CD4-positive, alpha-beta T cell (primary cell): Measurements from ENCODE around the gene GGTLC2. TPM values are rescaled to one million over a fixed set of nuclear protein-coding genes. Genes with fewer than 3 reads are reported as not detected.

ENCODE experiments used
- ATAC-seq: fragments of 200-7000 bp; cut with Tn5 transposase; one replicate; pipeline ENCODE4 v1.10.0; 2022; ENCODE audit warnings: mild to moderate bottlenecking; ENCODE audit not compliant: poor library complexity
- CTCF ChIA-PET: fragments of 350-600 bp; sonication (Branson Sonifier 250); formaldehyde crosslinking; loops from one replicate; lab custom pipeline; 2021; ENCODE audit warnings: antibody characterized with exemption, inconsistent platforms; lab: Charles Lee
- POLR2A ChIA-PET: fragments of 350-600 bp; sonication (Branson Sonifier 250); formaldehyde crosslinking; loops from one replicate; lab custom pipeline; 2021; ENCODE audit warnings: antibody characterized with exemption, inconsistent platforms; lab: Charles Lee
- DNase-seq, 14 experiments: peaks; one replicate each; pipeline ENCODE4 v3.0.0-alpha.2; 2013 to 2020; ENCODE audit warnings: mixed read lengths in 2 of 14
- H3K27ac ChIP-seq, 2 donors: one replicate each; pipeline versions ENCODE4 v1.5.1 to v1.7.0; 2013; ENCODE audit warnings: low read length in 2 of 2, low read depth in 1 of 2, mild to moderate bottlenecking in 1 of 2
- H3K27me3 ChIP-seq, 2 experiments: 1 replicate in 1 of 2; 2 replicates in 1 of 2; pipeline versions ENCODE4 v1.6.1 to v1.7.0; 2013; ENCODE audit warnings: low read length in 2 of 2, control low read depth in 1 of 2, mild to moderate bottlenecking in 1 of 2, moderate library complexity in 1 of 2; ENCODE audit not compliant: insufficient read depth in 2 of 2, control insufficient read depth in 1 of 2
- H3K36me3 ChIP-seq: one replicate; pipeline ENCODE4 v1.6.1; 2013; ENCODE audit warnings: low read length, control low read depth; ENCODE audit not compliant: insufficient read depth
- H3K4me1 ChIP-seq: one replicate; pipeline ENCODE4 v1.6.1; 2013; ENCODE audit warnings: low read length, control low read depth; ENCODE audit not compliant: insufficient read depth
- H3K4me3 ChIP-seq: one replicate; pipeline ENCODE4 v1.5.1; 2013; ENCODE audit warnings: mild to moderate bottlenecking, low read length, moderate library complexity
- H3K9me3 ChIP-seq, 2 experiments: 1 replicate in 1 of 2; 2 replicates in 1 of 2; pipeline versions ENCODE4 v1.6.1 to v1.7.0; 2013; ENCODE audit warnings: low read length in 2 of 2, mild to moderate bottlenecking in 2 of 2, control low read depth in 1 of 2, moderate library complexity in 1 of 2; ENCODE audit not compliant: control insufficient read depth in 1 of 2, insufficient read depth in 1 of 2
- H3K27ac Mint-ChIP-seq: one replicate; pipeline ENCODE4 v1.8.0; 2020; ENCODE audit warnings: mixed read lengths
- H3K27me3 Mint-ChIP-seq: one replicate; pipeline ENCODE4 v1.8.0; 2021; ENCODE audit warnings: mixed read lengths
- H3K36me3 Mint-ChIP-seq: one replicate; pipeline ENCODE4 v1.8.0; 2021; ENCODE audit warnings: low read depth, mixed read lengths
- H3K4me1 Mint-ChIP-seq: one replicate; pipeline ENCODE4 v1.8.0; 2021; ENCODE audit warnings: low read depth, mixed read lengths
- H3K4me3 Mint-ChIP-seq: one replicate; pipeline ENCODE4 v1.8.0; 2020; ENCODE audit warnings: mild to moderate bottlenecking, mixed read lengths
- H3K9me3 Mint-ChIP-seq: one replicate; pipeline ENCODE4 v1.8.0; 2020; ENCODE audit warnings: mixed read lengths
- CTCF ChIP-seq: fragments of 200-600 bp; IDR thresholded peaks from one replicate; pipeline ENCODE4 v1.8.0; 2022; ENCODE audit warnings: antibody characterized with exemption, mild to moderate bottlenecking
- intact Hi-C, 2 experiments: fragments of 100-400 bp; cut with DNase I in 1 of 2; cut with micrococcal nuclease in 1 of 2; formaldehyde crosslinking; loops; one replicate each; pipeline versions ENCODE4 v1.15.1 to v1.9.0; 2023 to 2025; cut with DNase I, micrococcal nuclease
- total RNA-seq, 174 experiments: library from RNA in 2 of 174; stranded (reverse) in 2 of 174; gene quantifications; one replicate each; pipeline ENCODE4 v1.2.3 and lab custom pipeline; 2021 to 2026

The GGTLC2 gene
- total RNA-seq, 2 experiments from 2014 or later: not detected

GRCh38 chr22:22687638-22688500 lies 43.5 kb downstream of the GGTLC2 start:
- peak; percentile 64 for TF ChIP-seq CTCF
- H3K9me3 Mint-ChIP-seq: no peaks in the 10 kb centered on the region
- no peaks in the 10 kb centered on the region for H3K36me3 Mint-ChIP-seq
- ChIA-PET POLR2A (no interaction called here), CTCF (no interaction called here)
- H3K27me3 ChIP-seq: no peaks in the 10 kb centered on the region
- no peak overlapping the region for H3K4me3 Mint-ChIP-seq
- peak in 5 of 14 experiments; percentile 5 to 52 (median 38) for DNase-seq
- intact Hi-C loops: loop anchor here in 1 of 2 experiments (2.0 kb wide), 1 partner anchor 93 kb away; no protein-coding TSS in a partner anchor
- H3K9me3 ChIP-seq: no peaks in the 10 kb centered on the region
- H3K27ac Mint-ChIP-seq: no peak overlapping the region
- ATAC-seq: peak; percentile 41
- no peaks in the 10 kb centered on the region for H3K4me1 Mint-ChIP-seq
- no peak overlapping the region for H3K4me3 ChIP-seq
- no peaks in the 10 kb centered on the region for H3K4me1 ChIP-seq
- H3K27ac ChIP-seq: no peak overlapping the region
- no peaks in the 10 kb centered on the region for H3K36me3 ChIP-seq
- H3K27me3 Mint-ChIP-seq: no peaks in the 10 kb centered on the region

- POLR2A ChIA-PET: no interaction called here
- intact Hi-C loops: loop anchor here in 1 of 2 experiments (5.0 kb wide), 1 partner anchor 193 kb away; no protein-coding TSS in a partner anchor
- CTCF ChIA-PET: no interaction called here
These were observed 45.4 kb downstream of the GGTLC2 start for GRCh38 chr22:22689621-22690345.

More at GRCh38 chr22:22689621-22690345, 45.4 kb downstream of the GGTLC2 start:
- no peak for TF ChIP-seq CTCF
- Histone ChIP-seq H3K27ac (no peak overlapping the region), H3K4me3 (no peak overlapping the region), H3K9me3 (no peaks in the 10 kb centered on the region), H3K4me1 (no peaks in the 10 kb centered on the region), H3K36me3 (no peaks in the 10 kb centered on the region), H3K27me3 (no peaks in the 10 kb centered on the region)
- no peak for DNase-seq
- Mint-ChIP-seq H3K9me3 (no peaks in the 10 kb centered on the region), H3K4me3 (no peak overlapping the region), H3K4me1 (no peaks in the 10 kb centered on the region), H3K27me3 (no peaks in the 10 kb centered on the region), H3K36me3 (no peaks in the 10 kb centered on the region), H3K27ac (no peak overlapping the region)
- ATAC-seq: no peak
